A673 (cell line): Measurements from ENCODE around the gene COA1. TPM values are rescaled to one million over a fixed set of nuclear protein-coding genes. Genes with fewer than 3 reads are reported as not detected.

ENCODE experiments used
- BruUV-seq: library from RNA; stranded (reverse); fragments of 400-500 nt; replicated peaks from 2 replicates; lab custom pipeline; 2021; lab: Mats Ljungman, UMichigan
- CTCF ChIA-PET: fragments of 300-600 bp; sonication (Branson Sonifier 250); formaldehyde crosslinking; loops from one replicate; lab custom pipeline; 2022; ENCODE audit warnings: antibody characterized with exemption; lab: Charles Lee
- POLR2A ChIA-PET: fragments of 300-600 bp; sonication (Branson Sonifier 250); formaldehyde crosslinking; loops from one replicate; lab custom pipeline; 2022; ENCODE audit warnings: antibody characterized with exemption; ENCODE audit not compliant: low non-redundant PET; lab: Charles Lee
- DNase-seq: peaks from one replicate; pipeline ENCODE4 v3.0.0-alpha.2; 2015; ENCODE audit warnings: low spot score
- H3K27ac ChIP-seq: fragments of 200-600 bp; sonication (generic); 2 replicates; pipeline ENCODE4 v1.5.1; 2016; ENCODE audit warnings: mixed run types, low read depth, mild to moderate bottlenecking, mixed read lengths, antibody characterized with exemption, low read length; ENCODE audit not compliant: poor library complexity, severe bottlenecking
- H3K27me3 ChIP-seq: fragments of 200-600 bp; sonication (generic); replicated peaks from 2 replicates; pipeline ENCODE4 v1.6.1; 2017; ENCODE audit warnings: mixed run types, low read depth, mild to moderate bottlenecking, mixed read lengths, antibody characterized with exemption, low read length; ENCODE audit not compliant: insufficient read depth, poor library complexity
- H3K36me3 ChIP-seq: fragments of 200-600 bp; sonication (generic); 2 replicates; pipeline ENCODE4 v1.6.1; 2016; ENCODE audit warnings: mixed run types, mild to moderate bottlenecking, mixed read lengths, antibody characterized with exemption, low read length; ENCODE audit not compliant: insufficient read depth, poor library complexity, severe bottlenecking
- H3K4me1 ChIP-seq: fragments of 200-600 bp; sonication (generic); 2 replicates; pipeline ENCODE4 v1.6.1; 2017; ENCODE audit warnings: mixed run types, mild to moderate bottlenecking, mixed read lengths, antibody characterized with exemption, low read length; ENCODE audit not compliant: insufficient read depth, poor library complexity, severe bottlenecking
- H3K4me3 ChIP-seq: fragments of 200-600 bp; sonication (generic); 2 replicates; pipeline ENCODE4 v1.5.1; 2016; ENCODE audit warnings: low read depth, mixed run types, mild to moderate bottlenecking, mixed read lengths, low read length; ENCODE audit not compliant: poor library complexity, severe bottlenecking
- H3K9me3 ChIP-seq: fragments of 200-600 bp; sonication (generic); 2 replicates; pipeline ENCODE4 v1.6.1; 2016; ENCODE audit warnings: mixed run types, low read depth, mild to moderate bottlenecking, mixed read lengths, antibody characterized with exemption, low read length; ENCODE audit not compliant: poor library complexity, severe bottlenecking
- CTCF ChIP-seq: fragments of 300-800, 200-600 bp; sonication (generic); conservative IDR thresholded peaks from 2 replicates; pipeline ENCODE4 v1.5.1; 2017; ENCODE audit warnings: low read depth, mild to moderate bottlenecking, antibody characterized with exemption, low read length, moderate library complexity, mixed read lengths
- EZH2 ChIP-seq: fragments of 200-600 bp; sonication (generic); IDR thresholded peaks from 2 replicates; pipeline ENCODE4 v1.6.1; 2017; ENCODE audit warnings: borderline replicate concordance, low read depth, mild to moderate bottlenecking, mixed read lengths, antibody characterized with exemption, low read length; ENCODE audit not compliant: poor library complexity, severe bottlenecking
- intact Hi-C: fragments of 100-400 bp; cut with micrococcal nuclease; formaldehyde crosslinking; loops from one replicate; pipeline ENCODE4 v1.10.0; 2022; ENCODE audit not compliant: unreplicated experiment
- total RNA-seq: library from RNA; stranded (reverse); gene quantifications from 2 replicates; pipeline ENCODE4 v1.2.3, GENCODE V29; 2021

Gene COA1
- total RNA-seq, 1 experiment from 2014 or later, result 105 TPM

- intact Hi-C loops, result no loop called here
- H3K27me3 ChIP-seq, result no peaks in the 10 kb centered on the region
- DNase-seq, result no peak
- H3K9me3 ChIP-seq, result no peaks in the 10 kb centered on the region
- TF ChIP-seq CTCF, result no peak
- no peak for TF ChIP-seq EZH2
- CTCF ChIA-PET, result no interaction called here
- POLR2A ChIA-PET, result no interaction called here
- H3K36me3 ChIP-seq, result no peaks in the 10 kb centered on the region
- H3K4me1 ChIP-seq, result no peaks in the 10 kb centered on the region
- BruUV-seq, result no TSS peak
- H3K4me3 ChIP-seq, result no peak overlapping the region
- H3K27ac ChIP-seq, result no peak overlapping the region
Observed at GRCh38 chr7:43771573-43771972, 42.2 kb upstream of the COA1 start.

GRCh38 chr7:43771128-43771527 is 41.8 kb upstream of the COA1 start:
- DNase-seq, result no peak
- BruUV-seq, result no TSS peak
- no peaks in the 10 kb centered on the region for H3K36me3 ChIP-seq
- H3K4me1 ChIP-seq, result no peaks in the 10 kb centered on the region
- intact Hi-C loops, result no loop called here
- CTCF ChIA-PET, result no interaction called here
- no peak overlapping the region for H3K27ac ChIP-seq
- POLR2A ChIA-PET, result no interaction called here
- TF ChIP-seq CTCF, result no peak
- TF ChIP-seq EZH2, result no peak
- H3K9me3 ChIP-seq, result no peaks in the 10 kb centered on the region
- H3K27me3 ChIP-seq, result no peaks in the 10 kb centered on the region
- no peak overlapping the region for H3K4me3 ChIP-seq

GRCh38 chr7:43769791-43770465 is 40.6 kb upstream of the COA1 start:
- H3K27me3 ChIP-seq, result no peaks in the 10 kb centered on the region
- ChIA-PET CTCF (no interaction called here), POLR2A (no interaction called here)
- no peak overlapping the region for H3K4me3 ChIP-seq
- DNase-seq, result no peak
- H3K36me3 ChIP-seq, result no peaks in the 10 kb centered on the region
- TF ChIP-seq EZH2, result no peak
- no peak for TF ChIP-seq CTCF
- no TSS peak for BruUV-seq
- H3K27ac ChIP-seq, result no peak overlapping the region
- intact Hi-C loops, result no loop called here
- H3K9me3 ChIP-seq, result no peaks in the 10 kb centered on the region
- no peaks in the 10 kb centered on the region for H3K4me1 ChIP-seq
